DMS79 treated with DMSO at 0.1 percent for 48 hours (cell line): Measurements from ENCODE around the gene NAPG.
"Not testable (repeated sequence)": the region's sequence is repeated elsewhere in the genome, so short reads cannot be mapped to it uniquely, and the experiment has no call there.

Experiments
- DNase-seq: peaks from one replicate; lab custom pipeline; 2025; lab: John Stamatoyannopoulos, UW

NAPG gene

DNA sequence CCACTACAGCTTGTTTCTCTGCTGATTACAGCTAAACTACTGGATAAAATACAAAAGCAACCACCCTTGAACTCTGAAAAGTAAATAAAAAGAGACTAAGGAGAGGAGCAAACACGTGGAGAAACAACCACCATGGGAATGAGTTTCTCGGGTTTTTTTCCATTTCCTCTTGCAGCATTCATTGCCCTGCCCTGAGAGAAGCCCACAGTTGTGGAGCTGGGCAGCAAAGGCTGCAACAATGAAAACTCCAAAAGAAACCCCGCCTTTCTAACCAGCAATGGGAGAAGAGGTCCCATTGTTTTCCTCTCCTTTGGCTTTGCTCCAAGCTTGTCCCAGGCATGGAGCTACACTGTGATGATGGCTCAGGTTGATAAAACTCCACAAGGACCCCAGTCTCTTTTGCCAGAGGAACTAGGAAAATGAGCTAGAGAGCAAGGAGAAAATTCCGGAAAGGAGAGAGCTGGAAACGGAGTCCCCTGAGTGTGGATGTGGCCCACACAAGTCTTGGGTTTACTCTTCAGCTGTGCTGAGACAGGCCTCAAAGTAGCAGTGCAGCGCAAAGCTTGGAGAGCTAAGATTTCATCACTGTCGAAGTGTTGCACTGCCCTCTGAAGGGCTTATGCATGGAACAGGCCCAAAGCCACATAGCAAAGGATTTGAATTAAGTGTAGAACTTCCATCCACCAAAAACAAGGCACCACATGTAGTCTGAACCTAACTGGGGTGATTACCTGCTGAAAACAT, 20.9 kb downstream of the NAPG start:
- no peak for DNase-seq

DNA sequence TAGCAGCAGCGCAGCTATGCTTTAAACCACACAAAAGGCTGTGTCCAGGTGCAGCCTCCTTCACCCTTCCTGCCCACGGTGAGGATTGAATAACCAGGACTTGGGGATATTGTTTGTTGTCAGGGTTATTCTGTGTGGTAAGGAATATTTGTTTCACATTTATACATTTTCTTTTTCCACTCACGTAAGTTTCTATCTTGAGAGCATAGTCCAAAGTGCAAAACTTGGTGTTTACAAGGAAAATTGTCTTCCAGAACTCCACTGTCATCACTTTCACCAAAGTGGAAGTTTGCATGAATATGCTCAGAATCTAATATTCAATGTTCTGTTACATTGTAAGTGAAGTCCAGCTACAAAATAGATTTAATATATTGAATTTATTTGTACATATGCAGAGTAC, 26.4 kb downstream of the NAPG start:
- no peak for DNase-seq

DNA sequence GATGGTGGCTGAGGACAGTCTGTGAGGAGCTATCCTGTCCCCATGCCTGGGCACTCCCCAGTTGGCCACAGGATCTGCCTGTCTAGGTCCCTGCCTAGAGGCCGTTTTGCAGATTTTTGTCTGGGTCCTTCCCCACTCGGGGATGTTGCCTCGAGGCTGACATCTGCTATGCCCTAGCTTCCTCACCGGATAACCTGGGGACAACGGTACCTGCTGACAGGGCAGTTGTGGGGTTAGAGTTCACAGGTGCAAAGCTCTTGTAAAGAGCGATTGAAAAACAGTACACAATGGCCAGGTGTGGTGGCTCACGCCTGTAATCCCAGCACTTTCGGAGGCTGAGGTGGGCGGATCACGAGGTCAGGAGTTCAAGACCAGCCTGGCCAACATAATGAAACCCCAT, 30.4 kb downstream of the NAPG start:
- DNase-seq: not testable (repeated sequence)

GRCh38 chr18:10557085-10557677, 31.4 kb downstream of the NAPG start:
- no peak for DNase-seq

DNA sequence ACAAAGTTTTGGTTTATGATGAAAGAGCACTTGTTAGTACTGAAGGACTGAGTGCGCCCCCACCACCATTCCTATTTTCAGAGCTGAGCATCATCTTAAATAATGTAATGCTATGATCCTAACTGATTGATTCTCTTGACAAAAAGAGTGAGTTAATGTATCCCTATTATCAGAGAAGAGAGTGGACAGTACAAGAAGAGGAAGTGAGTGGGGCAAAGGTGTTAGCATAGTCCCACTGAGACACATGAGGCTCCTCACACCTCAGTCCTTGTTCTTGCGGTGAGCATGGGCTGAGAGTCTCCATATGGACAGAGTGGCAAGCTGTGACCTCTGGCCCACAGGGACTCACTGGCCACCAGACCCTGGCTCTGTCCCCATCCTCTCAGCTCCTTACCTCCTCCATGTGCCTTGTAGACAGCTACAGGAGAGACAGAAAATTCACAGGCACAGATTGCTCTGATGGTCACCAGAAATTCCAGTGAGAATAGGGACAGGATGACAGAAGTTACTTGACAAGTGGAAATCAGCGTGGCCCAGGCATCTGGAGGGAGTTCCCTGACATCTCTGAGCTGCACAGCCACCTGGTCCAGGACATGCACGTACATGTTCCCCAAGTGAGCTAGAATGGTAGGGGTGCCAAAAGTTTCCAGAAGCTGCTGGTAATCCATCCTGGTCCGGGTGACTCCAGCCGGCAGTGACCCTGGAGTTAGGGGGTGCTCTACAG, 32.6 kb downstream of the NAPG start:
- DNase-seq: no peak

DNA sequence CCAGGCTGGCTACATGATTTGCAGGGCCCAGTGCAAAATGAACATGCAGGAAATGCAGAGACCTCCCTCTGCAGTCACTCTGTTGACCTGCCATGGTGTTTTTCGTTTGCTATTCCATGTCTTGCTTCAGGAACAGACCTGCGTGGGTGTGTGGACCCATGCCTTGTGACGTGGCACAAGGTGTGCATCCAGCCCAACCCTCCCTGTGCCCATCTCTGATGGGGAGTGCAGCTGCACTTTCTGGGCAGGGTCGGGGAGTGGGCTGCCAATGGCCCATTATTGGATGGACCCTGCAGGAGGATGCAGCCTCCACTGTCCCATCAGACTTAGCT, 33.1 kb downstream of the NAPG start:
- DNase-seq: no peak

DNA sequence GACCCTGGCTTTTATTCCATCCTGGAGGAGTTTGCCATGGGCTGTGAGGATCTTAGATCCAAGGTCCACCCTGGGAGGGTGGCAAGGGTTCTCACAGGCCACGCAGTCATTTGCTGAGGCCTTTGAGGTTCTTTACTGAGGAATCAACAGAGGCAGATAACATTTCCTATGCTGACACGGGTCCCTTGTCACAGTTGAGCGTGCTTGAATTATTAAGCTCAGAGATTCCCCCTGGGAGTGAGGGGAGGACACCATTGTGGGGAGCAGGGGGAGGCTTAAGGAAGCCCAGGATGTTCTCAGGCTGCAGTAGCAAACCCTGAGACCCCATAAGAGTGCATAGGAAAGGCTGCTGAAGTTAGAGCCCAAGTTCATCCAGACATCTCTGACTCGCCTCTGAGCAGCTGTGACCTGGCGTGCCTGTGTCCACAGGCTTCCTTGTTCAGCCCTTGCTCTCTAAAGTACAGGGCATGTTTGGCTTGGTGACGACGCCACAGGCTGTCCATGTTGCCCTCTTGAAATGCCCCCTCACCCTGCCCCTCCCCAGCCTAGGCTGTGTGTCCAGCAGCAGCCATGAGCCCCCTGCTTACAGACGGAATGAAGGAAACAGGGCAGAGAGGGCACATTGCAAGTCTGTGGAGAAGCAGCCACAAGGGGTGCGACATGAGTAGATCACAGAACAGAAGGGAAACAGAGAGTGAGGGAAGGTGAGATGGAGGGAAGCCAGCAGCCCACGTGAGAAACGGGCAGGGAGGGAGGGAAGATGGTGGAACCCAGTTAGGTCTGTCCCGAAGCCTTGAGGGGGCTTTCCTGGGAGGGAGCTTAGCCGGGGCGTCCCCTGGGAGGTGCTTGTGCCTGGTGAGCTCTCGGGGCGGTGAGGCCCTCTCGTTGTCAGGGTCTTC, 34.0 kb downstream of the NAPG start:
- DNase-seq: no peak

DNA sequence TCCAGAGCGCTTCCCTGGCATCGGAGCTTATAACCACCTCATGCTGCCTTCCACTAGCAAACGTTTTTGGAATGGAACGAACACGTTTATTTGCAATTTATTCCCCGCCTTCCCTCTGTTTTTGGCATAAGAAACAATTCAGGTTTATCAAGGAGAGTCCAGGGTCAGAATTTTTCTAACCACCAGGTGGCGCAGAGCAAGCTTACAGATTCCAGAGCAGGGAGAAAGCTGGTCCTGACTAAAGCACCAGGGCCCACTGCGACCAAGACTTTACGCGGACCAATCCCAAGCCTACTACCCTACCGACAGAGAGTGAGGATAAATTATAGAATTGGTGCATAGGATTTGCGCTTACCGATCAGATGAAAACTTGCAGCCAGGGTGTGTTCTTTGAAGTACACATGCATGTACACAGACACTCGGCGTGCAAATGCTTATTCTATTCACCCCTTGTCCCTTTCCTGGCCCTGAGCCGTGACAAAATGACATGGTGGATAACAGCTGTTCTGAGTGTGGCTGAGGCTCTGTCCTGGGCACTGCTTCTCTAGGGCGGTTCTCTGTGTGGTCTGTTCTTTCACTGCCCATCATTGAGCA, 34.7 kb downstream of the NAPG start:
- peak; percentile 10 for DNase-seq

DNA sequence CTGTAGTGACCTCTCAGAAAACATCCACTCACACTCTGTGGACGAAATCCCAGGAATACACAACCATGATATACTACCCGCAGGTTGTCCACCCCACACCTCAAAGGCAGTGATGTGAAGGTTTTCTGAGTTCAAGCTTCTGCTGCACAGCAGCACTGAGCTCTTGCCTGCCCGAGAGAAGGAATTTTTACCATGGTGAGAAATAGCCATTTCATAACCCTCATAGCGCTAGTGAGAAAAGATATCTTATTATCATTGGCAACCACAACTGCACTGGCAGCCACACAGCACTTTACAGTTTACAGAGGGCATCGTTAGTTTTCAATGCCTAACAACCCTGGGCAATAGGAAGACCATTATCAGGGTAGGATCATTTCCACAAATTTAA, 36.9 kb downstream of the NAPG start:
- DNase-seq: no peak

GRCh38 chr18:10563886-10564285, 38.1 kb downstream of the NAPG start:
- DNase-seq: no peak

DNA sequence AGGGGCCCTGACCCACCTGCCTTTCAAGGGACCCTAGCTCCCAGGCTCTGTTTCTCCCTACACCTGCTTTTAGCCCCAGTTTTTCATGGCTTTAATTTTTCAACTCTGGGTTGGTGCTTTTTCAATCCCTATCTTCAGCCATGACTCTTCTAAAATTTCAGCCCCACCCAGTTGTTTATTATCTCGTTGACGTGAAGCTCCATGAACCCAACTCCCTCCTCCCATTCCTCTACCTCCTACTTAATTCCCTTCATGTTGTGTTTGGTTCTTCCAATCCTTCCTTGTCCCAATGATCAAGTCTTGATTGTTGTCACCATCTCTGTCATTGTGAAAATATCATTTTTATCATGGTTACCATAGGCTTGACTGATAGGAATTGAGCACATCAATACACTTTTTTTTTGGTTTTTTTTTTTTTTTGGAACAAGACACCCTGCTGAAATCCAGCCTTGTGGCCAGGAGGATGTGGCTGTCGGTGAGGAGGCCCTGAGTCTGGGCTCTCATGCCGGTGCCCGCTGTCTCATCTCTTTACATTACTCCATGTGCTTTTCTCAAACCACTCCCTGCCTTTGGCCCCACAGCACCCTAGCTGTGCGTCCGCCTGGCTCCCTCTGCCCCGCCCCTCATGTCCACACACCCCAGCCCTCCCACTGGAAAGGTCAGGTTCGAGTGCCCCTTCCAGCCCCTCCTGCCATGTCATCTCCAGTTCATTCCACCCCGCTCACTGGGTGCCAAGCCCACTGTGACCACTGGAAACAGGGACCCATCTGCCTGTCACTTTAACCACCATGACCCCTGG, 39.3 kb downstream of the NAPG start:
- DNase-seq: no peak

DNA sequence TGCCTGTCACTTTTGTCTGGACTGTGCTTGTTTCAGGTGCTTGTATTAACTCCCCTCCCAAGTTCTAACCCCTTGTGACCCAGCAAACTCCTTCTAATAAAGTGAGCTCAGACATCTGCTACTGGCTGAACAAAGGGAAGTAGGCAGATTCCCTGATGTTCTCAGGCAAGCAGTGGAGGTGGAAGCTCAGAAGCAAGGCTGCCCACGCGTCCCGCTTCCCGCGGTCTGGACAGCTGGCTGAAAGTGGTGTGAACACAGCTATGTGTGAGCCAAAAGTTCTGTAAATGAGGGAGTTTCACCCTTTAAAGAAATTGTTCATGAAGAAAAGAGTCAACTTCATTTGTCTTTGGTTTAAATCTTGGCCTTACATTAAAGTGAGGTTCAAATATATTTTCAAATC, 40.0 kb downstream of the NAPG start:
- no peak for DNase-seq

- no peak for DNase-seq
These were observed 40.6 kb downstream of the NAPG start for GRCh38 chr18:10566390-10566789.

GRCh38 chr18:10569941-10570340, 44.1 kb downstream of the NAPG start:
- DNase-seq: not testable (repeated sequence)

DNA sequence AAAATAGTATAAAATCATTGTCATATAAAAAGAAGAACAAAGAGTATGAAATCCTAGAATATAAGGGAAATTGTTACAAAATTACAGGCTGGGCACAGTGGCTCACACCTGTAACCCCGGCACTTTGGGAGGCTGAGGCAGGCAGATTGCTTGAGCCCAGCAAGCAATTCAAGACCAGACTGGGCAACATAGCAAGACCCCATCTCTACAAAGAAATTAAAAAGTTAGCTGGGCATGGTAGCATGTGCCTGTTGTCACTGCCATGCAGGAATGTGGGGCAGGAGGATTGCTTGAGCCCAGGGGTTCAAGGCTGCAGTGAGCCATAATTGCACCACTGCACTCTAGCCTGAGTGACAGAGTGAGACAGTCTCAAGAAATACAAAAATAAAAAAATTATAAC, 44.8 kb downstream of the NAPG start:
- no peak for DNase-seq

DNA sequence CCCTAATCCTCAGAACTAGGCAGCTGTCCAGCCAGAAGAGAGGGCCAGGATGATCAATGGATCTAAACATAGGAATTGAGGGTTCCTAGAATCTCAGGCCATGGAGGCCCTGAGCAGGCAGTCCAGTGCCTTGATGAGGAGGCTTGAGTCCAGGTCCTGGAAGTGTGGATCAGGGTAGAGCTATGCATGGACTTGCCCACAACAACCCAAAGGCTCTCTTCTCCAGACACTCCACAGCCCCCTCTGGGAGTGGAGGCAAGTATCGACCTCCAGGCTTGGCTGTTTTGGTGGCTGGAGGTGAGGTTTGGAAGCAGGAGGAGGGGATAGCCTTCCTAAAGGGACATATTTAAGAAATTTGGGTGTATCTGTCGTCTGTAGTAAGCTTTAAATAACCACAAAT, 45.7 kb downstream of the NAPG start:
- DNase-seq: no peak

DNA sequence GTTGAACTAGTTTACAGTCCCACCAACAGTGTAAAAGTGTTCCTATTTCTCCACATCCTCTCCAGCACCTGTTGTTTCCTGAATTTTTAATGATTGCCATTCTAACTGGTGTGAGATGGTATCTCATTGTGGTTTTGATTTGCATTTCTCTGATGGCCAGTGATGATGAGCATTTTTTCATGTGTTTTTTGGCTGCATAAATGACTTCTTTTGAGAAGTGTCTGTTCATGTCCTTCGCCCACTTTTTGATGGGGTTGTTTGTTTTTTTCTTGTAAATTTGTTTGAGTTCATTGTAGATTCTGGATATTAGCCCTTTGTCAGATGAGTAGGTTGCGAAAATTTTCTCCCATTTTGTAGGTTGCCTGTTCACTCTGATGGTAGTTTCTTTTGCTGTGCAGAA, 47.4 kb downstream of the NAPG start:
- DNase-seq: not testable (repeated sequence)

GRCh38 chr18:10574412-10574811, 48.6 kb downstream of the NAPG start:
- DNase-seq: not testable (repeated sequence)

- not testable (repeated sequence) for DNase-seq
These were observed 52.2 kb downstream of the NAPG start for GRCh38 chr18:10577842-10578572.

- DNase-seq: not testable (repeated sequence)
These were observed 52.7 kb downstream of the NAPG start for GRCh38 chr18:10578573-10578899.
